Measurements from ENCODE around the gene TSPAN9. TPM values are rescaled to one million over a fixed set of nuclear protein-coding genes. Genes with fewer than 3 reads are reported as not detected.

Gene TSPAN9
- total RNA-seq, 1 experiment from 2014 or later, result 13.2 TPM

- TF ChIP-seq REST (IDR thresholded peaks at IDR 0.05; ENCODE audit: low read depth), result no peak
Measured at GRCh38 chr12:3330976-3331510, 253.9 kb downstream of the TSPAN9 start (continued).

DNA sequence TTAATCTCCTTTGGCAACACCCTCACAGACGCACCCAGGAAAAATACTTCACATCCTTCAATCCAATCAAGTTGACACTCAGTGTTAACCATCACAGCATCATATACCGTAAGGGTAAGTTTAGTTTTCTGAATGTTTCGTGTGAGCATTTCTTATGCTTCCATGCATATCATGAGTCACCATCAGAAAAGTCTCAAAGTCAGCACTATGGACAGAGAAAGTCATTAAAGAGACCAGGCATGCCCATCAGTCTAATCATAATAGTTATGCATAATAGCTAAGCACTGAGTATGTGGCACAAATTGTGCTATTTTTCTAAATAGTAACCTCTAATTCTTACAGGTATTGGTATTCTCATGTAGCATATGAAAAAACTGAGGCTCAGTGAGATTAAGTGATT, 255.0 kb downstream of the TSPAN9 start:
- Histone ChIP-seq H4K20me1 (ENCODE audit: insufficient read depth) (no peaks in the 10 kb centered on the region), H3K27ac (ENCODE audit: low read depth, low read length) (no peak overlapping the region), H3K36me3 (ENCODE audit: control insufficient read depth in 1 of 2, insufficient read depth in 2 of 2, low read length in 2 of 2) (no peaks in the 10 kb centered on the region), H2AFZ (ENCODE audit: low read depth, low read length, poor library complexity, severe bottlenecking) (no peak overlapping the region), H3K79me2 (ENCODE audit: insufficient read depth, low read length) (no peaks in the 10 kb centered on the region), H3K27me3 (ENCODE audit: insufficient read depth, low read length) (no peaks in the 10 kb centered on the region), H3K9me3 (ENCODE audit: control insufficient read depth in 1 of 2, insufficient read depth in 1 of 2, low read depth in 1 of 2, low read length in 2 of 2) (no peaks in the 10 kb centered on the region), H3K4me1 (ENCODE audit: control insufficient read depth in 1 of 2, insufficient read depth in 2 of 2, low read length in 2 of 2) (peaks cover 20 to 35% of the 10 kb centered on the region in 2 experiments), H3K9me2 (ENCODE audit: insufficient read depth) (no peaks in the 10 kb centered on the region), H3K4me3 (replicated peaks in 1 of 2; ENCODE audit: low read depth in 1 of 2, low read length in 2 of 2) (no peak overlapping the region), H3K4me2 (ENCODE audit: low read length) (no peak overlapping the region), H3K9ac (ENCODE audit: low read length) (no peak overlapping the region)
- TF ChIP-seq REST (IDR thresholded peaks at IDR 0.05; ENCODE audit: low read depth), result peak; percentile 45
- TF ChIP-seq, protein P1, sequence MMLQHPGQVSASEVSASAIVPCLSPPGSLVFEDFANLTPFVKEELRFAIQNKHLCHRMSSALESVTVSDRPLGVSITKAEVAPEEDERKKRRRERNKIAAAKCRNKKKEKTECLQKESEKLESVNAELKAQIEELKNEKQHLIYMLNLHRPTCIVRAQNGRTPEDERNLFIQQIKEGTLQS (IDR thresholded peaks at IDR 0.05), result no peak
- no TSS peak for BruUV-seq (replicated peaks)
- RAD21 ChIA-PET (ENCODE audit: low non-redundant PET in 1 of 2, low total read pairs in 2 of 2, uncharacterized antibody in 2 of 2, unreplicated experiment in 2 of 2), result no interaction called here
- POLR2A ChIA-PET, result no interaction called here
- CTCF ChIA-PET, result interaction anchor here (1.1 kb wide), 1 partner anchor 21 kb away, joined by 4 read pairs; no protein-coding TSS in a partner anchor
- ATAC-seq (no peak), DNase-seq (ENCODE audit: low read depth, low spot score) (no peak)
- intact Hi-C loops (cut with micrococcal nuclease), result no loop called here

Measured in HCT116 (cell line).